Measurements from ENCODE around the gene TTC21A. TPM values are rescaled to one million over a fixed set of nuclear protein-coding genes. Genes with fewer than 3 reads are reported as not detected.
A peak's percentile ranks its signal among the peaks of the same experiment; 100 is the strongest.

Gene TTC21A
- total RNA-seq, 1 donor from 2014 or later, result 12.3 TPM

- Mint-ChIP-seq H3K27ac (no peak overlapping the region), H3K27me3 (ENCODE audit: low read depth) (no peaks in the 10 kb centered on the region), H3K9me3 (no peaks in the 10 kb centered on the region), H3K4me1 (peaks cover 40% of the 10 kb centered on the region), H3K4me3 (no peak overlapping the region), H3K36me3 (peaks cover 4% of the 10 kb centered on the region)
- DNase-seq (ENCODE audit: low spot score in 2 of 2, unreplicated experiment in 2 of 2), result no peak
- no peak for TF ChIP-seq CTCF (IDR thresholded peaks at IDR 0.05; ENCODE audit: unreplicated experiment)
These were observed 29.3 kb downstream of the TTC21A start for GRCh38 chr3:39136533-39137434.

GRCh38 chr3:39137435-39137936, 30.0 kb downstream of the TTC21A start:
- no peak for TF ChIP-seq CTCF (IDR thresholded peaks at IDR 0.05; ENCODE audit: unreplicated experiment)
- Mint-ChIP-seq H3K27ac (no peak overlapping the region), H3K4me1 (peaks cover 37% of the 10 kb centered on the region), H3K27me3 (ENCODE audit: low read depth) (no peaks in the 10 kb centered on the region), H3K4me3 (no peak overlapping the region), H3K9me3 (no peaks in the 10 kb centered on the region), H3K36me3 (peaks cover 5% of the 10 kb centered on the region)
- no peak for DNase-seq (ENCODE audit: low spot score in 2 of 2, unreplicated experiment in 2 of 2)

GRCh38 chr3:39137991-39138803, 30.7 kb downstream of the TTC21A start:
- Mint-ChIP-seq H3K4me1 (peaks cover 33% of the 10 kb centered on the region), H3K4me3 (no peak overlapping the region), H3K27ac (peak overlapping the region; percentile 12), H3K27me3 (ENCODE audit: low read depth) (no peaks in the 10 kb centered on the region), H3K9me3 (no peaks in the 10 kb centered on the region), H3K36me3 (peaks cover 11% of the 10 kb centered on the region)
- DNase-seq (ENCODE audit: low spot score in 2 of 2, unreplicated experiment in 2 of 2), result no peak
- no peak for TF ChIP-seq CTCF (IDR thresholded peaks at IDR 0.05; ENCODE audit: unreplicated experiment)

GRCh38 chr3:39138804-39139415, 31.4 kb downstream of the TTC21A start:
- TF ChIP-seq CTCF (IDR thresholded peaks at IDR 0.05; ENCODE audit: unreplicated experiment), result no peak
- H3K36me3 Mint-ChIP-seq, result peaks cover 12% of the 10 kb centered on the region
- DNase-seq (ENCODE audit: low spot score in 2 of 2, unreplicated experiment in 2 of 2), result no peak
- no peaks in the 10 kb centered on the region for H3K27me3 Mint-ChIP-seq (ENCODE audit: low read depth)
- no peaks in the 10 kb centered on the region for H3K9me3 Mint-ChIP-seq
- H3K4me1 Mint-ChIP-seq, result peaks cover 30% of the 10 kb centered on the region
- no peak overlapping the region for H3K4me3 Mint-ChIP-seq
- H3K27ac Mint-ChIP-seq, result peak overlapping the region; percentile 44

GRCh38 chr3:39139442-39139841, 32.0 kb downstream of the TTC21A start:
- Mint-ChIP-seq H3K9me3 (no peaks in the 10 kb centered on the region), H3K27me3 (ENCODE audit: low read depth) (no peaks in the 10 kb centered on the region), H3K27ac (peak overlapping the region; percentile 91), H3K36me3 (peaks cover 16% of the 10 kb centered on the region), H3K4me1 (peaks cover 31% of the 10 kb centered on the region), H3K4me3 (no peak overlapping the region)
- no peak for TF ChIP-seq CTCF (IDR thresholded peaks at IDR 0.05; ENCODE audit: unreplicated experiment)
- DNase-seq (ENCODE audit: low spot score in 2 of 2, unreplicated experiment in 2 of 2), result no peak
